ENCODE data around the gene ZNF285.
"Not testable (repeated sequence)": the region's sequence is repeated elsewhere in the genome, so short reads cannot be mapped to it uniquely, and the experiment has no call there.

Gene ZNF285

GRCh38 chr19:44430956-44431355 is 29.5 kb upstream of the ZNF285 start:
- no peak overlapping the region for H4K91ac ChIP-seq (ENCODE audit: low read depth, low read length)
- H4K12ac ChIP-seq (ENCODE audit: low read depth, low read length) = no peak overlapping the region
- H2AK5ac ChIP-seq (ENCODE audit: low read length) = no peak overlapping the region
- H3K36me3 ChIP-seq (ENCODE audit: control insufficient read depth in 1 of 2, insufficient read depth in 2 of 2, low read length in 2 of 2) = peaks cover 15 to 32% of the 10 kb centered on the region in 2 experiments
- no peak overlapping the region for H3K9ac ChIP-seq (ENCODE audit: low read length)
- no peak overlapping the region for H3K14ac ChIP-seq (ENCODE audit: low read length)
- no peak overlapping the region for H3K4ac ChIP-seq (ENCODE audit: low read depth, low read length)
- H3K4me2 ChIP-seq (ENCODE audit: low read length) = no peak overlapping the region
- H3K79me2 ChIP-seq (ENCODE audit: control insufficient read depth, insufficient read depth, low read length, poor library complexity) = no peaks in the 10 kb centered on the region
- no peak overlapping the region for H3K18ac ChIP-seq (ENCODE audit: low read length)
- no peak overlapping the region for H2BK5ac ChIP-seq (ENCODE audit: low read depth, low read length, poor library complexity)
- no peak overlapping the region for H2BK120ac ChIP-seq (ENCODE audit: insufficient read depth, low read length, poor library complexity)
- H3K27ac ChIP-seq (ENCODE audit: low read depth, low read length) = no peak overlapping the region
- H3K23ac ChIP-seq (ENCODE audit: low read length) = no peak overlapping the region
- H3K4me1 ChIP-seq (ENCODE audit: control insufficient read depth in 1 of 2, insufficient read depth in 2 of 2, low read length in 2 of 2) = no peaks in the 10 kb centered on the region
- H2AFZ ChIP-seq (ENCODE audit: insufficient read depth, low read length, poor library complexity) = no peak overlapping the region
- H3K27me3 ChIP-seq (ENCODE audit: insufficient read depth, low read length) = no peaks in the 10 kb centered on the region
- H3K79me1 ChIP-seq (ENCODE audit: low read length) = no peaks in the 10 kb centered on the region
- WGBS (ENCODE audit: extremely low coverage, insufficient coverage, insufficient read length) = no CpG with 5 or more reads among the region's 1 CpG
- H3K9me3 ChIP-seq (ENCODE audit: insufficient read depth, low read depth, low read length) = peaks cover 24% of the 10 kb centered on the region
- no peak for DNase-seq
- H2BK12ac ChIP-seq (ENCODE audit: low read length) = no peak overlapping the region
- H3K4me3 ChIP-seq (ENCODE audit: low read depth, low read length) = no peak overlapping the region
- H4K8ac ChIP-seq (ENCODE audit: low read depth, low read length) = no peak overlapping the region

- H3K18ac ChIP-seq (ENCODE audit: low read length); H2BK120ac ChIP-seq (ENCODE audit: insufficient read depth, low read length, poor library complexity); H3K4me2 ChIP-seq (ENCODE audit: low read length); H3K79me2 ChIP-seq (ENCODE audit: control insufficient read depth, insufficient read depth, low read length, poor library complexity); H2BK12ac ChIP-seq (ENCODE audit: low read length); H3K4me3 ChIP-seq (ENCODE audit: low read depth, low read length); H3K79me1 ChIP-seq (ENCODE audit: low read length); H2AK5ac ChIP-seq (ENCODE audit: low read length); H3K36me3 ChIP-seq (ENCODE audit: control insufficient read depth in 1 of 2, insufficient read depth in 2 of 2, low read length in 2 of 2); H3K4ac ChIP-seq (ENCODE audit: low read depth, low read length); H4K12ac ChIP-seq (ENCODE audit: low read depth, low read length); H3K9ac ChIP-seq (ENCODE audit: low read length); H4K91ac ChIP-seq (ENCODE audit: low read depth, low read length); H3K14ac ChIP-seq (ENCODE audit: low read length); H2AFZ ChIP-seq (ENCODE audit: insufficient read depth, low read length, poor library complexity); DNase-seq; H3K27ac ChIP-seq (ENCODE audit: low read depth, low read length); H4K8ac ChIP-seq (ENCODE audit: low read depth, low read length); H2BK5ac ChIP-seq (ENCODE audit: low read depth, low read length, poor library complexity); H3K23ac ChIP-seq (ENCODE audit: low read length); H3K27me3 ChIP-seq (ENCODE audit: insufficient read depth, low read length); H3K4me1 ChIP-seq (ENCODE audit: control insufficient read depth in 1 of 2, insufficient read depth in 2 of 2, low read length in 2 of 2): not testable (repeated sequence)
- no CpG with 5 or more reads among the region's 15 CpGs for WGBS (ENCODE audit: extremely low coverage, insufficient coverage, insufficient read length)
- H3K9me3 ChIP-seq (ENCODE audit: insufficient read depth, low read depth, low read length) = peaks cover 21% of the 10 kb centered on the region
These were observed 14.1 kb upstream of the ZNF285 start for GRCh38 chr19:44415553-44415952.

- H4K91ac ChIP-seq (ENCODE audit: low read depth, low read length); H3K23ac ChIP-seq (ENCODE audit: low read length); DNase-seq; H3K27ac ChIP-seq (ENCODE audit: low read depth, low read length); H4K8ac ChIP-seq (ENCODE audit: low read depth, low read length); H2AK5ac ChIP-seq (ENCODE audit: low read length); H4K12ac ChIP-seq (ENCODE audit: low read depth, low read length); H3K36me3 ChIP-seq (ENCODE audit: control insufficient read depth in 1 of 2, insufficient read depth in 2 of 2, low read length in 2 of 2); H3K79me2 ChIP-seq (ENCODE audit: control insufficient read depth, insufficient read depth, low read length, poor library complexity); H3K4me1 ChIP-seq (ENCODE audit: control insufficient read depth in 1 of 2, insufficient read depth in 2 of 2, low read length in 2 of 2); H2BK5ac ChIP-seq (ENCODE audit: low read depth, low read length, poor library complexity); H2BK12ac ChIP-seq (ENCODE audit: low read length); H3K79me1 ChIP-seq (ENCODE audit: low read length); H3K14ac ChIP-seq (ENCODE audit: low read length); H3K18ac ChIP-seq (ENCODE audit: low read length); H3K9me3 ChIP-seq (ENCODE audit: insufficient read depth, low read depth, low read length); H3K4ac ChIP-seq (ENCODE audit: low read depth, low read length); H3K4me3 ChIP-seq (ENCODE audit: low read depth, low read length); H3K9ac ChIP-seq (ENCODE audit: low read length); H2BK120ac ChIP-seq (ENCODE audit: insufficient read depth, low read length, poor library complexity); H2AFZ ChIP-seq (ENCODE audit: insufficient read depth, low read length, poor library complexity); H3K4me2 ChIP-seq (ENCODE audit: low read length); H3K27me3 ChIP-seq (ENCODE audit: insufficient read depth, low read length): not testable (repeated sequence)
- no CpG with 5 or more reads among the region's 4 CpGs for WGBS (ENCODE audit: extremely low coverage, insufficient coverage, insufficient read length)
These were observed 12.1 kb downstream of the ZNF285 start for GRCh38 chr19:44389268-44389667.

- Histone ChIP-seq H3K4me3 (ENCODE audit: low read depth, low read length) (no peak overlapping the region), H3K14ac (ENCODE audit: low read length) (no peak overlapping the region), H3K27me3 (ENCODE audit: insufficient read depth, low read length) (no peaks in the 10 kb centered on the region), H3K79me1 (ENCODE audit: low read length) (no peaks in the 10 kb centered on the region), H3K23ac (ENCODE audit: low read length) (no peak overlapping the region), H4K12ac (ENCODE audit: low read depth, low read length) (no peak overlapping the region), H3K4ac (ENCODE audit: low read depth, low read length) (no peak overlapping the region), H2BK120ac (ENCODE audit: insufficient read depth, low read length, poor library complexity) (no peak overlapping the region), H3K4me1 (ENCODE audit: control insufficient read depth in 1 of 2, insufficient read depth in 2 of 2, low read length in 2 of 2) (no peaks in the 10 kb centered on the region), H2BK12ac (ENCODE audit: low read length) (no peak overlapping the region), H4K91ac (ENCODE audit: low read depth, low read length) (no peak overlapping the region), H4K8ac (ENCODE audit: low read depth, low read length) (no peak overlapping the region), H3K4me2 (ENCODE audit: low read length) (no peak overlapping the region), H2BK5ac (ENCODE audit: low read depth, low read length, poor library complexity) (no peak overlapping the region), H3K18ac (ENCODE audit: low read length) (no peak overlapping the region), H3K36me3 (ENCODE audit: control insufficient read depth in 1 of 2, insufficient read depth in 2 of 2, low read length in 2 of 2) (no peaks in the 10 kb centered on the region), H3K9ac (ENCODE audit: low read length) (no peak overlapping the region), H2AFZ (ENCODE audit: insufficient read depth, low read length, poor library complexity) (no peak overlapping the region), H2AK5ac (ENCODE audit: low read length) (no peak overlapping the region), H3K9me3 (ENCODE audit: insufficient read depth, low read depth, low read length) (peaks cover 8% of the 10 kb centered on the region), H3K27ac (ENCODE audit: low read depth, low read length) (no peak overlapping the region), H3K79me2 (ENCODE audit: control insufficient read depth, insufficient read depth, low read length, poor library complexity) (no peaks in the 10 kb centered on the region)
- WGBS (ENCODE audit: extremely low coverage, insufficient coverage, insufficient read length) = no CpG with 5 or more reads among the region's 2 CpGs
- DNase-seq = no peak
These were observed 26.6 kb downstream of the ZNF285 start for GRCh38 chr19:44374789-44375188.

Measured in trophoblast cell (in vitro differentiated cells and primary cell).